Measurements from ENCODE around the gene EVPLL.
"Not testable (repeated sequence)": the region's sequence is repeated elsewhere in the genome, so short reads cannot be mapped to it uniquely, and the experiment has no call there.

EVPLL gene

DNA sequence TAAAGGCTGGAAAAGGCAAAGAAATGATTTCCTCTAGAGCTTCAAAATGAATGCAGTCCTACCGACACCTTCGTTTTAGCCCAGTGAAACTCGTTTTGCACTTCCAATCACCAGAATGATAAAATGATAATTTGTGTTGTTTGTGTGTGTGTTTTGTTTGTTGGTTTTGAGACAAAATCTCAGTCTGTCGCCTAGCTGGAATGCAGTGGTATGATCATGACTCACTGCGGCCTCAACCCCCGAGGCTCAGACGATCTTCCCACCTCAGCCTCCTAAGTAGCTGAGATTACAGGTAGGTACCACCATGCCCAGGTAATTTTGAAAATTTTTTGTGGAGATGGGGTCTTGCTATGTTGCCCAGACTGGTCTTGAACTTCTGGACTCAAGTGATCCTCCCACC lies 3.4 kb upstream of the EVPLL start:
- DNase-seq (ENCODE audit: insufficient read length, low spot score): no peak
- TF ChIP-seq TAF1 (IDR thresholded peaks at IDR 0.05; ENCODE audit: low read depth, low read length) (no peak), POLR2AphosphoS5 (IDR thresholded peaks at IDR 0.05; ENCODE audit: low read depth, low read length) (no peak), POLR2A (IDR thresholded peaks at IDR 0.05; ENCODE audit: low read depth, low read length) (no peak), SPI1 (IDR thresholded peaks at IDR 0.05; ENCODE audit: low read depth, low read length) (no peak), POU2F2 (IDR thresholded peaks at IDR 0.05; ENCODE audit: low read depth, low read length) (no peak), PAX5 (IDR thresholded peaks at IDR 0.05; ENCODE audit: insufficient read depth, low read length, severe bottlenecking) (no peak)
- no peak for FAIRE-seq

DNA sequence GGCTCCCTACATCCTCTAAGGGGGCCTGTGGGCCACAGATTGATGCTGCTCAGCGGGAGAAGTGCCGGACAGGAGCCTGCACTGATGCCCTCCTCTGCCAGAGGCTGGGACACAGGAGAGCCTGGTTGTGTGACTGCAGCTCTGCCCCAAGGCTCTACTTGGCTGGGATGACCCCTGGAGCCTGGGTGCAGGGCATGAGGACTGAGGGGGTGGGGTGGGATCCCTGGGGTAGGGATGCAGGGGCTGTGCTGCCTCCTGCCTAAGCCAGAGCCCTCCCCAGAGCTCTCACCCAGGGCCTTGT lies 577 bp downstream of the EVPLL start:
- no peak for DNase-seq (ENCODE audit: insufficient read length, low spot score)
- TF ChIP-seq SPI1 (IDR thresholded peaks at IDR 0.05; ENCODE audit: low read depth, low read length): no peak
- TF ChIP-seq POLR2AphosphoS5 (IDR thresholded peaks at IDR 0.05; ENCODE audit: low read depth, low read length): no peak
- no peak for TF ChIP-seq PAX5 (IDR thresholded peaks at IDR 0.05; ENCODE audit: insufficient read depth, low read length, severe bottlenecking)
- TF ChIP-seq POU2F2 (IDR thresholded peaks at IDR 0.05; ENCODE audit: low read depth, low read length): no peak
- TF ChIP-seq TAF1 (IDR thresholded peaks at IDR 0.05; ENCODE audit: low read depth, low read length): no peak
- TF ChIP-seq POLR2A (IDR thresholded peaks at IDR 0.05; ENCODE audit: low read depth, low read length): no peak
- no peak for FAIRE-seq

DNA sequence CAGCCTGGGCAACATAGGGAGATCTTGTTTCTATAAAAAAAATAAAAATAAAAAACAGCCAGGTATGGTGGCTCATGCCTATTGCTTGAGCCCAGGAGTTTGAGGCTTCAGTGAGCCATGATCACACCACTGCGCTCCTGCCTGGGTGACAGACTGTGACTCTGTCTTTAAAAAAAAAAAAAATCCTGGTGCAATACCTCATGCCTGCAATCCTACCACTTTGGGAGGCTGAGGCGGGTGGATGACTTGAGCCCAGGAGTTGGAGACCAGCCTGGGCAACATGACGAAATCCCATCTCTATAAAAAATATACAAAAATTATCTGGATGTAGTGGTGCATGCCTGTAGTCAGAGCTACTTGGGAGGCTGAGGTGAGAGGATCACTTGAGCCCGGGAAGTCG lies 1.0 kb downstream of the EVPLL start:
- FAIRE-seq; DNase-seq (ENCODE audit: insufficient read length, low spot score): not testable (repeated sequence)

DNA sequence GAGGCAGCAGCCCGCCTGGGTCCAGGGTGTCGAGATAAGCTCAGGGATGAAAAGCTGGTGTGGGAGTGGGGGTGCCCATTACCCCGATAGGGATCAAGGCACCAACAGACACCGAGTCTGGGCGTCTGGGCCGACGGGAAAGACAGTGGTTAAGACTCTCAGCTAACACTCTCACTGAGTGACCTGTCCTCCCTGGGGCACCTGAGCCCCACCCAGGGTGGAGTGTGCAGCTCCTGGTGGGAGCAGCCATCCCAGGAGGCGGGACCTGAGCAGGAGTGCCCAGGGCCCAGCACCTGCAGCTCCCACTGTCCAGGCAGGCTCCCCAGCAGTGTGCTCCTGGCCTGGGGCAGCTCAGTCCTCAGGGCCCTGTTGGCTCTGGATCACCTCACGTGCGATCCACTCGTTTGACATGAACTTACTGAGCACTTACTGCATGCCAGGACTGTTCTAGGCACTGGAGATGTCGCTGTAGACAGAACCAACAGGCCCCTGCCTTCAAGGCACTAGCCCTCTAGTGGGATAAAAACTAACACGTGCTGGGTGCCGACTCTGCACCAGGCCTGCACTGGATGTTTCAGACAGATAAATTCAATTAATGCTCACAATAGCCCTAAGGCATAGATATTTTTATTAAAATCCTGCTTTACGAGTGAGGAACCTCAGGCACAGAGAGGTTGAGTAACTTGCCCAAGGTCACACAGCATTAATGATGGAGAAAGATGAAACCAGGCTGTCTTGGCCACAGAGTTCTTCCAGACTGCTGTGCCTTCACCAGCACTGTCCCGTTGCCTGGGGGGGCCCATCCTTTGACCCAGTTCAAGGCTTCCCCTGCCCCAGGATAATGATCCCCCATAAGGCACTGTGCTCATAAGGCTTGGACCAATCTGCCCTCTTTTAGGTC lies 1.9 kb downstream of the EVPLL start:
- no peak for DNase-seq (ENCODE audit: insufficient read length, low spot score)
- FAIRE-seq: no peak

DNA sequence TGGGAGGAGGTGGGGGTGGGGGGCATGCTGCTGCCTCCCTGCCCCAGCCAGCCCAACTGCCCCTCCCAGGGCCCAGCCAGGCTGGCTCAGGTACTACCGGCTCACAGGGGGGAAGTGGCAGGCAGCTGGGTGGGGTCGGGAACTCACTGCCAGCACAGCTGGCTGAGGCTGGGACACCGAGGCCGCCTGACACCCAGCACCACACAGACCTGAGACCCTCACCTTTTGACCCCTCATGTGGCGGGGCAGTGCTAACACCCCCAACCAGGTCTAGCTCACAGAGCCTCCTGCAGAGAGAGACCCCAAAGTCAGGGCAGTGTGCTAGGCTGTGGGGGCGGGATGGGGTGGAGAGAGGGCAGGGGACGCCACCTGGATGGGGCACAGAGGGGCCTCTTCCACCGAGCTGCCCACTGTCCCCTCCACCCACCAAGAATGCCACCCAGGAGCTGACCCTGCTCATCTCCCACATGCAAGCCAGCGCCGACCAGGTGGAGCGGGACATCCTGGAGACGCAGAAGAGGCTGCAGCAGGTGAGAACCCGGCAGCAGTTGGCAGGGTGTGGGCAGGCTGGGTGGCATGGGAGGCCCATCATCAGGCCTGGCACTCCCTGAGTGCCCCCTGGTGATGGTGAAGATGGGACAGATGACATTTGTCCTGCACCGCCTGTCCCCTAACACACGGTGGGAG lies 3.0 kb downstream of the EVPLL start:
- FAIRE-seq: no peak
- DNase-seq (ENCODE audit: insufficient read length, low spot score): no peak
- no peak for TF ChIP-seq POU2F2 (IDR thresholded peaks at IDR 0.05; ENCODE audit: low read depth, low read length)
- TF ChIP-seq TAF1 (IDR thresholded peaks at IDR 0.05; ENCODE audit: low read depth, low read length): no peak
- TF ChIP-seq SPI1 (IDR thresholded peaks at IDR 0.05; ENCODE audit: low read depth, low read length): no peak
- TF ChIP-seq PAX5 (IDR thresholded peaks at IDR 0.05; ENCODE audit: insufficient read depth, low read length, severe bottlenecking): no peak
- TF ChIP-seq POLR2AphosphoS5 (IDR thresholded peaks at IDR 0.05; ENCODE audit: low read depth, low read length): no peak
- TF ChIP-seq POLR2A (IDR thresholded peaks at IDR 0.05; ENCODE audit: low read depth, low read length): no peak

More for the DNA sequence above, 1.9 kb downstream of the EVPLL start:
- TF ChIP-seq TAF1 (IDR thresholded peaks at IDR 0.05; ENCODE audit: low read depth, low read length) (no peak), SPI1 (IDR thresholded peaks at IDR 0.05; ENCODE audit: low read depth, low read length) (no peak), PAX5 (IDR thresholded peaks at IDR 0.05; ENCODE audit: insufficient read depth, low read length, severe bottlenecking) (no peak), POU2F2 (IDR thresholded peaks at IDR 0.05; ENCODE audit: low read depth, low read length) (no peak), POLR2AphosphoS5 (IDR thresholded peaks at IDR 0.05; ENCODE audit: low read depth, low read length) (no peak), POLR2A (IDR thresholded peaks at IDR 0.05; ENCODE audit: low read depth, low read length) (no peak)

DNA sequence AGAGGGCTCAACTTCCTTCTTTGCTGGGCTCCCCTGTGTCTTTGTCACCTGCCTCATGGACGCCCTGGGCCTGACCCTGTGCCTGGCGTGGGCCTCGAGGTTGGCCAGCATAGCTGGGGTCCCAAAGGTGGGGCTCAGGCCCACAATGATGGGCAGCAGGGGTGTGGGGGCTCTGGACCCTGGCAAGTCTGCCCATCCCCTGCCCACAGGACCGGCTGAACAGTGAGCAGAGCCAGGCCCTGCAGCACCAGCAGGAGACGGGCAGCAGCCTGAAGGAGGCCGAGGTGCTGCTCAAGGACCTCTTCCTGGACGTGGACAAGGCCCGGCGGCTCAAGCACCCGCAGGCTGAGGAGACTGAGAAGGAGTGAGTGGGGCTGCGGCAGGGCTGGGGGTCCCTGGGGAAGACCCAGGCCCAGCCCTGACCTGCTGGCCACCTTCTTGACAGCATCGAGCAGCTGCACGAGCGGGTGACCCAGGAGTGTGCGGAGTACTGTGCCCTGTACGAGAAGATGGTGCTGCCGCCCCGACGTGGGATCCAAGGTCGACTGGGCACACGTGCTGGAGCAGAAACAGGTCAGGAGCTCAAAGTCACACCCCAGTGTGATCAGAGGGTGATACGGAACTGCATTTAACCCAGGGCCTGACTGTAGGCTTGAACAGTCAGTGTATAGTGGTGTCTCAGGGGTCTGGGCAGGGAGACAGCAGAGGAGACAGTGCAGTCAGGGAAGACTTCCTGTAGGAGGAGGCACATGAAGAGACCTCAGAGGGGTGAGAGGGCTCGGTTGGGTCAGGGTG lies 3.8 kb downstream of the EVPLL start:
- TF ChIP-seq PAX5 (IDR thresholded peaks at IDR 0.05; ENCODE audit: insufficient read depth, low read length, severe bottlenecking): no peak
- no peak for TF ChIP-seq POLR2A (IDR thresholded peaks at IDR 0.05; ENCODE audit: low read depth, low read length)
- TF ChIP-seq POU2F2 (IDR thresholded peaks at IDR 0.05; ENCODE audit: low read depth, low read length): no peak
- TF ChIP-seq POLR2AphosphoS5 (IDR thresholded peaks at IDR 0.05; ENCODE audit: low read depth, low read length): no peak
- TF ChIP-seq SPI1 (IDR thresholded peaks at IDR 0.05; ENCODE audit: low read depth, low read length): no peak
- TF ChIP-seq TAF1 (IDR thresholded peaks at IDR 0.05; ENCODE audit: low read depth, low read length): no peak
- FAIRE-seq: no peak
- DNase-seq (ENCODE audit: insufficient read length, low spot score): no peak

DNA sequence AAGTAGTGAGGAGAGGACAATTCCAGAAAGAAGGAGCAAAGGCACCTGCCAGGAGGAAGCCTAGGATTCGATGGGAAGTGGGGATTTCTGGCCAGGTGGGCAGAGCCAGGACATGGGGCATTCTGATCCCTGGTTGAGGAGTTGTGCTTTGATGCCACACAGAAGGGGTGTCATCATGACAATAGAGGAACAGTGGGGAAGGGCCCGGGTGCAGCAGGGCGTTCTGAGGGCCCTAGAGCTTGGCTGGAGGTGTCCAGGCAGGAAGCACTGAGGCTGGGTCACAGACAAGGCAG lies 4.3 kb downstream of the EVPLL start:
- FAIRE-seq (peak; percentile 28), DNase-seq (ENCODE audit: insufficient read length, low spot score) (no peak)
- TF ChIP-seq PAX5 (IDR thresholded peaks at IDR 0.05; ENCODE audit: insufficient read depth, low read length, severe bottlenecking) (no peak), TAF1 (IDR thresholded peaks at IDR 0.05; ENCODE audit: low read depth, low read length) (no peak), POLR2A (IDR thresholded peaks at IDR 0.05; ENCODE audit: low read depth, low read length) (no peak), POU2F2 (IDR thresholded peaks at IDR 0.05; ENCODE audit: low read depth, low read length) (no peak), POLR2AphosphoS5 (IDR thresholded peaks at IDR 0.05; ENCODE audit: low read depth, low read length) (no peak), SPI1 (IDR thresholded peaks at IDR 0.05; ENCODE audit: low read depth, low read length) (no peak)

DNA sequence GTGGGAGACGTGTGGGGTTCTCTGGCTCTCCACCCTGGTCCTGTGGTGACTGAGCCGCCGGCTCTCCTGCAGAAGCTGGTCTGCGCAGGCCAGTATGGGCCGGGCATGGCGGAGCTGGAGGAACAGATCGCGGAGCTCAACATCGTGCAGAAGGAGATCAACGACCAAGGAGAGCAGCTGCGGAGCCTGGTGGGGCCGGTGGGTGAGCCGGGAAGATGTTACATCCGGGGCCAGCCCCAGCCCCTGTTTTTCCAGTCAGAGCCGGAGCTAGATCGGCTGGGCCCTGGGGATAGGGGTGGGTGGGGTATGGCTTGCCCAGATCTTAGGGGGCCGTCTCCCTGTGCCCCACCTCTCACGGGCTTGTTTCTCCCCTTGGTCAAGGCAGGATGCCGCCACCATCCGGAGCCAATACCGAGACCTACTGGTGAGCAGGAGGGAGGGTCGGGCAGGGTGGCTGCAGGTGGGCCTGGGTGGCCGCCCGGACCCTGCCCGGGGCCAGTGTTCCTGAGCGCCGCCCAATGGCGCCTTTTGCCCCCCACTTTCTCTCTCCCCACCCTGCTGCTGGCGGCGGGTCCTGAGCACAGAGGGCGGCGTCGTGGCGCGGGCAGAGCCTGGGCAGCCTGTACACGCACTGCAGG lies 5.0 kb downstream of the EVPLL start:
- DNase-seq (ENCODE audit: insufficient read length, low spot score): no peak
- FAIRE-seq: no peak

DNA sequence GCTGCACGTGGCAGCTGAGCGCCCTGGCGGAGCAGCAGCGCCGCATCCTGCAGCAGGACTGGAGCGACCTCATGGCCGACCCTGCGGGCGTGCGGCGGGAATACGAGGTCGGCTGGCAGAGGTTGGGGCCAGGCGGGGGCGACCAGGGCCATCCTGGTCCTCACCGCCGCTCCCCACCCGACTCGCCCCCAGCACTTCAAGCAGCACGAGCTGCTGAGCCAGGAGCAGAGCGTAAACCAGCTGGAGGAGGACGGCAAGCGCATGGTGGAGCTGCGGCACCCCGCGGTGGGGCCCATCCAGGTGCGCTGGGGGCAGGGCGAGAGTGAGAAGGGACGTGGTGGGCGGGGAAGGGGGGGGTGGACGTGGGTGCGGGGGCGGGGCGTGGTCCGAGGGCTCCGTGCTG lies 5.5 kb downstream of the EVPLL start:
- not testable (repeated sequence) for FAIRE-seq

More for the DNA sequence above, 5.0 kb downstream of the EVPLL start:
- TF ChIP-seq POU2F2 (IDR thresholded peaks at IDR 0.05; ENCODE audit: low read depth, low read length) (no peak), POLR2A (IDR thresholded peaks at IDR 0.05; ENCODE audit: low read depth, low read length) (no peak), POLR2AphosphoS5 (IDR thresholded peaks at IDR 0.05; ENCODE audit: low read depth, low read length) (no peak), PAX5 (IDR thresholded peaks at IDR 0.05; ENCODE audit: insufficient read depth, low read length, severe bottlenecking) (no peak), SPI1 (IDR thresholded peaks at IDR 0.05; ENCODE audit: low read depth, low read length) (no peak), TAF1 (IDR thresholded peaks at IDR 0.05; ENCODE audit: low read depth, low read length) (no peak)

DNA sequence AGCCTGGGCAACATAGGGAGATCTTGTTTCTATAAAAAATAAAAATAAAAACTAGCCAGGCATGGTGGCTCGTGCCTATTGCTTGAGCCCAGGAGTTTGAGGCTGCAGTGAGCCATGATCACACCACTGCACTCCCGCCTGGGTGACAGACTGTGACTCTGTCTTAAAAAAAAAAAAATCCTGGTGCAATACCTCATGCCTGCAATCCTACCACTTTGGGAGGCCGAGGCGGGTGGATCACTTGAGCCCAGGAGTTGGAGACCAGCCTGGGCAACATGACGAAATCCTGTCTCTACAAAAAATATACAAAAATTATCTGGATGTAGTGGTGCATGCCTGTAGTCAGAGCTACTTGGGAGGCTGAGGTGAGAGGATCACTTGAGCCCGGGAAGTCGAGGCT lies 6.7 kb downstream of the EVPLL start:
- not testable (repeated sequence) for DNase-seq (ENCODE audit: insufficient read length, low spot score)

More for the DNA sequence above, 5.5 kb downstream of the EVPLL start:
- not testable (repeated sequence) for DNase-seq (ENCODE audit: insufficient read length, low spot score)

DNA sequence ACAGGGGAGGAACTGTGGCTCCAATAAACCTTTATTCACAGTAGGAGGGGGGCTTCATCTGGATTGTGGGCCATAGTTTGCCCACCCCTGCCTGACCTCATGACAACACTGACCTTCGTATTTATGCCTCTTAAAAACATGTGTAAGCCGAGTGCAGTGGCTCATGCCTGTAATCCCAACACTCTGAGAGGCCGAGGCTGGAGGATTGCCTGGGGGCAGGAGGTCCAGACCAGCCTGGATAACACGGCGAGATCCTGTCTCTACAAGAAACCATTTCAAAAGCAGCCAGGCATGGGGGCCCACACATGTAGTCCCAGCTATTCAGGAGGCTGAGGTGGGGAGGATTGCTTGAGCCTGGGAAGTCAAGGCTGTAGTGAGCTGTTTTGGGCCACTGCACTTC lies 10.0 kb downstream of the EVPLL start:
- not testable (repeated sequence) for FAIRE-seq

More for the DNA sequence above, 6.7 kb downstream of the EVPLL start:
- FAIRE-seq: not testable (repeated sequence)

DNA sequence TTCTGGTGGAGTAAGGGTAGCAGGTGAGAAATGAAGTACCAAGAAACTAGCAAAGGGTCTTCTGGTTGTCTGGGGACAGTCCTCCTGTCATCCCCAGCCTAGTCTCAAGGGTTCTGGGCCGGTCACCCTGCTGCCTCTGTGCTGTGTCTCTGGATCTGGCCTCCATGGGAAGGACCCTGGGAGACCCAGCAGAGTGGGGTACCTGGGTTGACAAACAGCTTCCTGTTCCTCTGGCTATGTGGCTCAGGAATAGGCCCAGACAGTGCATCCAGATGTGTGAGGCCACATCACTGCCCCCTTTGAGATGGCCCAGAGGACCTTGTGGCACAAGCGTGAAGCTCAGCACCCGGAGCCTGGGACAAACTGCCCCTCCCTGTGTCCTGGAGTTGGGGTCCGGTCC lies 10.7 kb downstream of the EVPLL start:
- FAIRE-seq; DNase-seq (ENCODE audit: insufficient read length, low spot score): not testable (repeated sequence)

More for the DNA sequence above, 10.0 kb downstream of the EVPLL start:
- not testable (repeated sequence) for DNase-seq (ENCODE audit: insufficient read length, low spot score)

DNA sequence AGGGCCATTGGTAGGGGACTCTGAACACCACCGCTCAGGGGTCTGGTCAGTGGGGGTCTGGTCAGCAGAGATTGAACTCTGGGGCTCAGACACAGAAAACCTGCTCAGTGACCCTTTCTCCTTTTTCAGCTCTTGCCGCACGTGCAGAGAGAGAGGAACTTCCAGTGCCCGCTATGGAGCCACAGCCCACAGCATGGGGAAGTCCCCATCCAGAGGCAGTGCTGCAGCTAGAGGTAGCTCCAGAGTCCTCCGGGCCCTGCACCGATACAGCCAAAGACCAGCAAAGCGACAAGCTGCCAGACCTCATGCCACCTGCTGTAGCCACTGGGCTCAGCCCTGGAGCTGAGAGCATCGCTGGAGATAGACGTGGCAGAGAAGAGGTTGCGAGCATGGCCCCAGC lies 11.2 kb downstream of the EVPLL start:
- not testable (repeated sequence) for DNase-seq (ENCODE audit: insufficient read length, low spot score)
- peak; percentile 82 for FAIRE-seq

Data from GM12891 (cell line).